NCI-H1105 treated with DMSO at 0.1 percent for 48 hours (cell line): ENCODE results near the gene DHX38.
A peak's percentile ranks its signal among the peaks of the same experiment; 100 is the strongest.
"Not testable (repeated sequence)": the region's sequence is repeated elsewhere in the genome, so short reads cannot be mapped to it uniquely, and the experiment has no call there.

Experiments used
- DNase-seq: peaks from one replicate; lab custom pipeline; 2025; lab: John Stamatoyannopoulos, UW

Gene DHX38

GRCh38 chr16:72093448-72094265, at the start of gene DHX38, which contains the start of gene TXNL4B:
Gene DHX38, plus strand, starts transcription at chr16:72093847. Its CDS starts 2,311 bp downstream, at chr16:72096158.
Gene TXNL4B, minus strand, starts transcription at chr16:72093620. Its CDS starts 2,871 bp downstream, at chr16:72090749.
- peak; percentile 94 for DNase-seq

- DNase-seq: no peak
Observed at GRCh38 chr16:72044296-72044695, 49.4 kb upstream of the DHX38 start.

DNA sequence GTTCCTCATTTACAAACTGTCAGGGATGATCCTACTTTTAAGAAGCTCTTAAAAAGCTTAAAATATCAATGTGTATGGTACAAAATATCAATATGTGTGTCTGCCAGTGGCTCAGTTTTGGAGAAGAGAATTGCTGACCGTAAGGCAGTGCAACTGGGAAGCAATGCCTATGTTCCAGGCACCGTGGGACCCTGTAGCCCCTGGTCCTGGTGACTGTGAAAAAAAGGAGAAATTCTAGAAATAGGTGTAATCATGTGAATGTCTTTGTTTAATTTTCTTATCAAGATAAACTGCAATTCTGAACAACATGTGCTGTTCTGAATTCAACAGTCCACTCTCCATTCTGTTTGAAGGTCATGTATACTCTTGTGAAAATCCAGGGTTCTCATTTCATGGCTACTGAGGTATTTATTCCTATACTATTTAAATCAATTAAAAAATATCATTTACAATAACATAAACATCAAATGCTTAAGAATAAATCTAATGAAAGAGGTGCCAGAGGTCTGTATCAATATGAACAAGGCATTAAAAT, 48.8 kb upstream of the DHX38 start:
- no peak for DNase-seq

DNA sequence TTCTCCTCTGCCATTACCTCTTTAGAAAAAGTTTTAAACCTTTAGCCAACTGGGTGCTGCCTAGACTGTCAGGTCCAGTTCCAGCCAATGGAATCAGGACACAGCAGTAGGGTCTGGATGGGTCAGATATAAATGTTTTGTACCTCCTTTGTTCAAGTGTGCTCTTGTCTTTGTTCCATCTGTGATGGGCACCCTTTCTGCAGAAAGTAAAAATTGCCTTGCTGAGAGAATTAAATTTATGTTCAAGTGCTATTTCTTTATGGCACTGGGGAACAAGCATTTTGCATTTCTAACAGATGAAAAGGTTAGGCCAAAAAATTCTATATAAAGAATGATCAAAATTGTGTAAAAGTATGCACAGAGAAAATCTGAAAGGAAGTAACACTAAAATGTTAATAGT, 44.5 kb upstream of the DHX38 start:
- DNase-seq: no peak

DNA sequence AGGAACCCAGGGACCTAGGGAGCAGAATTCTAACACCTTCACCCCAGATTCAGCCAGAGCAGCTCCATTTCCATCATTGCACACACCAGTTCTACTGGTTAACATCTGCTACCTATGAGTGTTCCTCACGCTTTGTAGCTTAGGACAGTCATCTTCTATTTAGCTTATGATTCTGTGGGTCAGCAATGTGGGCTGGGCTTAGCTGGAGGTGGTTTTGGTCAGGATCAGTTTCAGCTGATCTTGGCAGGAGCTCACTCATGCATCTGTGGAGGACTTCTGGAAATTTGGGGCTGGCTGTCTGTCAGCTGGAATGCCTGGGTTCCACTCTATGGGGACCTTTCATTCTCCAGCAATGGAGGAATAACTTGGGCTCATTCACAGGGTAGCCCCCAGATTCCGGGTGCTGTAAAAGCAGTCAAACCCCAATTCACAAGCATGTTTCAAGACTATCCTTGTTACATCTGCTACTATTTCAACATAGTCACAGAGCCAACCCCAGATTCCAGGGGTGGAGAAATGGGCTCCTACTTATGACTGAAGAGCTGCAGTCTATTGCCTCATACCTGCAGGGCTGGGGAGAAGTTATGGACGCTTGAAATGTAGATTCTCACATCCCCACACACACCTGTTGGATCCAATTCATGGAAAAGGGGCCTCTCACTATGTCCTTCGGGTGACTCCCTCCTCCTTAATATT, 42.7 kb upstream of the DHX38 start:
- no peak for DNase-seq

DNA sequence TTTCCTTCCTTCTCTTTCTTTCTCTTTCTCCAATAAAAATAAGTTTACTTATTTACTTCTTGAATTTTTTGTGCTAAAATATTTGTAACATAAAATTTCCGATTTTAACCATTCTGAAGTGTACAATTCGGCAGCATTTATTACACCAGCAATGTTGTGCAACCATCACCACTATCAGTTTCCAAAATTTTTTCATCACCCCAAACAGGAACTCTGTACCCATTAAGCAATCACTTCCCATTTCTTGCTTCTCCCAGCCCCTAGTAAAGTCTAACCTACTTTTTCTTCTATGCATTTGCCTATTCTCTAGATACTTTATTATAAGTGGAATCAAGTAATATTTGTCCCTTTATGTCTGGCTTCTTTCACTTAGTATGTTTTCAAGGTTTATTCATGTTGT, 41.8 kb upstream of the DHX38 start:
- no peak for DNase-seq

GRCh38 chr16:72054254-72054847, 39.3 kb upstream of the DHX38 start, which contains the start of gene HP:
Gene HP, plus strand, starts transcription at chr16:72054505. Its CDS starts 148 bp downstream, at chr16:72054653.
- not testable (repeated sequence) for DNase-seq

DNA sequence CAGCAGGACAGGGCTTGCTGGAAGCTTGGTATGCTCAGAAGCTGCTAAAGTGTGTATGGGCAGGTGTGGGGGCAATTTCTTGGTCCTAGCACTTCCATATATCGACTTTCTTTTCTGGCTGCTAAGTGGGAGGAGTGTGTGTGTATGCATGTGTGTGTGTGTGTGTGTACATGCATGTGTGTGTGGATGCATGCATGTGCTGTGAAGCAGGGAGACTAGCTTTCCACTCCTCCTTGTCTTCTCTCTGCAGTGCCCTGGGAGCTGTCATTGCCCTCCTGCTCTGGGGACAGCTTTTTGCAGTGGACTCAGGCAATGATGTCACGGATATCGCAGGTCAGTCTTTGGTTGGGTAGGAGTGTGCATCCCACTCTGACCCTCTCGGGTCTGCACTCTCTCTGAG, 37.7 kb upstream of the DHX38 start:
- DNase-seq: no peak

DNA sequence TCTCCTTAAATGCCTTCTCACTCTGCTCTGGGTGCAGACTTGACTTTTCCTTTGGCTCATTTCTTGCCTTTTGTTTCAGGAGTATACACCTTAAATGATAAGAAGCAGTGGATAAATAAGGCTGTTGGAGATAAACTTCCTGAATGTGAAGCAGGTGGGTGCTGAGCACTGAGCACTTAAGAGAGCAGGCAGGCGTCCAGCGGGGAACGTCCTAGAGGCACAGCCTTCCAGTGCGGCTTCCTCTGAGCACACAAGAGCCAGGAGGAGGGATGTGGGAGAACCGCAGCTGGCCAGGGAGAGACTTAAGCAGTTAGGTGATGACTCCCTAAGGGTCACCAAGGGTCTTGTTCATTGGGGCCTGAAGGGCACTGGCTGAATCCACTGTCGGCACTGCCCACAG, 36.3 kb upstream of the DHX38 start:
- DNase-seq: not testable (repeated sequence)

GRCh38 chr16:72059060-72059459, 34.6 kb upstream of the DHX38 start:
- DNase-seq: not testable (repeated sequence)

- DNase-seq: no peak
Observed at GRCh38 chr16:72060405-72060804, 33.2 kb upstream of the DHX38 start.

DNA sequence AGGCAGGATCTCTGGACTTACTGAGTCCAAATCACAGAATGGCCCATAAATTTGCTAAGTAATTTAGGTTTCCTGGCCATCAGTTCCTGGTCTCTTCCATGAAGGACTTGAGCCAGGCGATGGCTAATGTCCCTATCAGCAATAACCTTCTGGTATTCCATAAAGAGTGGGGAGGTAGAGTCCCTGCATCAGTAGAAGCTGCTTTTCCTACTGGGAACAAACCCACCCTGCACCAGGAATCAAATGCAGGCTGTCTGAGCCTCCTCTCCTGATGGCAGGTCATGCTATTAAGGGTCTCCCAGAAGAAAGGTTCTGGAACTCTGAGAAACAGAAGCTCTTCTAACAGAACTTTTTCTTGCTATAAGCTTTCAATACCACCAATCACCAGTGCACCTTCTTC, 32.1 kb upstream of the DHX38 start:
- no peak for DNase-seq

DNA sequence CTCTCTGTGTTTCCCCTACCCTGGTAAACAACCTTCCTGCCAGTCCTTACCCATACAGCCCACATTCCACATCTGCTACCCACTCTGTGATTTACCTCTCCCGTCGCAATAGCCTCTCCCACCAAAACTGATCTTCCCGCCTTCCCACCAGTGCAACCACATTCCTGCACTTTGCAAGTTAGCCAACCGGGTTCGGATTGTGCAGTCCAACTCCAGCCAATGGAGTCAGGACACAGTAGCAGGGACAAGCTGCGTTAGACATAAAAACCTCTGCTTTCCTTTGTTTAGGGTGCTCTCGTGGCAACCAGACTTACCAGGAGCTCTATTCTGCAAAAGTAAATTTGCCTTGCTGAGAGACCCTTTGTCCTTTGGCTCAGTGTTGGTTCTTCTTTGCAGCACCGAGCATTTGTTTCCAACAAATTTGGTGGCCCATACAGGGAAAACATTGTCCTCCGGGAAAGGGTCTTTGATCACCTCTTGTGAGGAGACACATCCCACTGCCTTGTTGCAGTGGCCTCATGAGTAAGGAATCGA, 29.2 kb upstream of the DHX38 start:
- DNase-seq: no peak

- peak; percentile 2 for DNase-seq
Observed at GRCh38 chr16:72066747-72067146, 26.9 kb upstream of the DHX38 start.

DNA sequence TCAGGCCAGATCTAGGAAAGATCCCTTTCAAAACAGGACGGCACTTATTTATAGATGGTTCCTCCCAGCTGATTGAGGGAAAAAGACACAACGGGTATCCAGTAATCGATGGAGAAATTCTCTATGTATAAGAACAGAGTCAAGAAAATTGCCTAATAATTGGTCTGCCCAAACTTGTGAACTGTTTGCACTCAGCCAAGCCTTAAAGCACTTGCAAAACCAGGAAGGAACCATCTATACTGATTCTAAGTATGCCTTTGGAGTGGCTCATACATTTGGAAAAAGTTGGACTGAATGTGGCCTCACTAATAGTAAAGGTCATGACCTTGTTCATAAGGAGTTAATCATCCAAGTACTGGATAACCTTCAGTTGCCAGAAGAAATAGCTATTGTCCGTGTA, 24.7 kb upstream of the DHX38 start:
- no peak for DNase-seq

DNA sequence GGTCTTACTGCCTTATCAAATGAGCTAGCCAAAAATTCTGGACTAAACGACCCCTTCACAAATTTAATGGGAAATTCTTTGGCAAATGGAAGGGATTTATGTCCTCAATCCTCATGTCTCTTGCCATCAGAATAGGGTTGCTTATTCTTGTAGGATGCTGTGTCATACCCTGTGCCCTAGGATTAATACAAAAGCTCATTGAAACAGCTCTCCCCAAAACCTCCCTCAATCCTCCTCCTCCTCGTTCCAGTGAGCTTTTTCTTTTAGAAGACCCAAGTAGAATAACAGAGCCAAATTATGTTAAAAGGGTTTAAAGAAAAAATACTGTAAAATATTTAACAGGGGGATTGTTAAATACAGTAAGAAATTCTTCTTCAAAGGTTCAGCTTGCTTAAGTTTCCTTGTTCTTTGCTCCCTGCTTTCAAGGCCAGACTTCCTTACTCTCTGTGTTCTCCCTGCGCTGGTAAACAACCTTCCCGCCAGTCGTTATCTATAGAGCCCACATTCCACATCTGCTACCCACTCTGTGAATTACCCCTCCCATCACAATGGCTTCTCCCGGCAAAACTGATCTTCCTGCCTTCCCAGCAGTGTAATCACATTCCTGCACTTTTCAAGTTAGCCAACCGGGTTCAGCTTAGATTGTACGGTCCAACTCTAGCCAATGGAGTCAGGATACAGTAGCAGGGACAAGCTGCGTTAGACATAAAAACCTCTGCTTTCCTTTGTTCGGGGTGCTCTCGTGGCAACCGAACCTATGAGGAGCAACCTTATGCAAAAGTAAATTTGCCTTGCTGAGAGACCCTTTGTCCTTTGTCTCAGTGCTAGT, 20.9 kb upstream of the DHX38 start:
- DNase-seq: no peak

- no peak for DNase-seq
Observed at GRCh38 chr16:72073560-72074230, 20.0 kb upstream of the DHX38 start.

- not testable (repeated sequence) for DNase-seq
Observed at GRCh38 chr16:72075067-72075466, 18.6 kb upstream of the DHX38 start.

DNA sequence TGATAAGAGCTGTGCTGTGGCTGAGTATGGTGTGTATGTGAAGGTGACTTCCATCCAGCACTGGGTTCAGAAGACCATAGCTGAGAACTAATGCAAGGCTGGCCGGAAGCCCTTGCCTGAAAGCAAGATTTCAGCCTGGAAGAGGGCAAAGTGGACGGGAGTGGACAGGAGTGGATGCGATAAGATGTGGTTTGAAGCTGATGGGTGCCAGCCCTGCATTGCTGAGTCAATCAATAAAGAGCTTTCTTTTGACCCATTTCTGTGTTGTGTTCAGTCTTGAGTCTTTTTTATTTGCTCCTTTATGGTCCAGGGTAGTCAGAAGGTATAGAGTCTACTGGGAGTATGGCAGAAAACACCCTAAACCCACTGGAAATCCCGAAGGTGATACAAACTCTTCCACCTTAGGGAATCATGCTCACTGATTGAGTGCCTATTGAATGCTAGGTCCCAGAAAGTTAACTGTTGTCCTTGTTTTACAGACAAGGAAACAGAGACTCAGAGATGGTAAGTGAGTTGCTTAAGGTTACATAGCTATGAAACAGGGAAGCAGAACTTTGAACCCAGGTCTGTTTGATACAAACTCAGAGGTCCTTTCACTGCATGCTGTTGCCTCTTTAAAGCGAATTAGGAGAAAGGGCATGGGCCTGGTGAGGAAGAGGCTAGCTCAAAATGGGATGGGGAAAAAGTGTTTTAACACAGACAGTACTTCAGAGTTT, 16.5 kb upstream of the DHX38 start:
- not testable (repeated sequence) for DNase-seq

DNA sequence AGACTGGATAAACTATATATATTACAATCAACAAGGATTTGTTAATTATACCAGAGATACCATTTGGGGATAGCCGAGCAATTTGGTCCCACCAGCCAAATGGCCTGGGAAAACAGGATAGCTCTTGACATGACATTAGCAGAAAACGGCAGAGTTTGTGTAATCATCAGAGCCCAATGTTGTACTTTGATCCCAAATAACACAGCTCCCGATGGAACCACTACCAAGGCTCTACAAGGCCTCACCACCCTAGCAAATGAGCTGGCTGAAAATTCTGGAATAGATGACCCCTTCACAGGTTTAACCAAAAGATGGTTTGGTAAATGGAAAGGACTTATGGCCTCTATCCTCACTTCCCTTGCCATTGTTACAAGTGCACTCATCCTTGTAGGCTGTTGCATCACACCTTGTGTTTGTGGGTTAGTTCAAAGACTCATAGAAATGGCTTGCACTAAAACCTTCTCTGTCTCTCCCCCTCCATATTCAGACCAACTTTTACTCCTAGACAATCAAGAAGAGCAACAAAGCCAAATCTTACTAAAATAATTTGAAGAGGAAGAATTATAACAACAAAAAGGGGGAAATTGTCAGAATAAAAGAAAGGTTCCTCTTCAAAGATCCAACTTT, 9.8 kb upstream of the DHX38 start:
- no peak for DNase-seq
